Measurements from ENCODE around the gene SAFB2.

Gene SAFB2

GRCh38 chr19:5545984-5546383 is 76.6 kb downstream of the SAFB2 start:
- no peak for DNase-seq (ENCODE audit: low spot score)
- TF ChIP-seq, protein P1, sequence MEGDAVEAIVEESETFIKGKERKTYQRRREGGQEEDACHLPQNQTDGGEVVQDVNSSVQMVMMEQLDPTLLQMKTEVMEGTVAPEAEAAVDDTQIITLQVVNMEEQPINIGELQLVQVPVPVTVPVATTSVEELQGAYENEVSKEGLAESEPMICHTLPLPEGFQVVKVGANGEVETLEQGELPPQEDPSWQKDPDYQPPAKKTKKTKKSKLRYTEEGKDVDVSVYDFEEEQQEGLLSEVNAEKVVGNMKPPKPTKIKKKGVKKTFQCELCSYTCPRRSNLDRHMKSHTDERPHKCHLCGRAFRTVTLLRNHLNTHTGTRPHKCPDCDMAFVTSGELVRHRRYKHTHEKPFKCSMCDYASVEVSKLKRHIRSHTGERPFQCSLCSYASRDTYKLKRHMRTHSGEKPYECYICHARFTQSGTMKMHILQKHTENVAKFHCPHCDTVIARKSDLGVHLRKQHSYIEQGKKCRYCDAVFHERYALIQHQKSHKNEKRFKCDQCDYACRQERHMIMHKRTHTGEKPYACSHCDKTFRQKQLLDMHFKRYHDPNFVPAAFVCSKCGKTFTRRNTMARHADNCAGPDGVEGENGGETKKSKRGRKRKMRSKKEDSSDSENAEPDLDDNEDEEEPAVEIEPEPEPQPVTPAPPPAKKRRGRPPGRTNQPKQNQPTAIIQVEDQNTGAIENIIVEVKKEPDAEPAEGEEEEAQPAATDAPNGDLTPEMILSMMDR (IDR thresholded peaks at IDR 0.05; ENCODE audit: extremely low read depth, missing control alignments), result no peak

DNA sequence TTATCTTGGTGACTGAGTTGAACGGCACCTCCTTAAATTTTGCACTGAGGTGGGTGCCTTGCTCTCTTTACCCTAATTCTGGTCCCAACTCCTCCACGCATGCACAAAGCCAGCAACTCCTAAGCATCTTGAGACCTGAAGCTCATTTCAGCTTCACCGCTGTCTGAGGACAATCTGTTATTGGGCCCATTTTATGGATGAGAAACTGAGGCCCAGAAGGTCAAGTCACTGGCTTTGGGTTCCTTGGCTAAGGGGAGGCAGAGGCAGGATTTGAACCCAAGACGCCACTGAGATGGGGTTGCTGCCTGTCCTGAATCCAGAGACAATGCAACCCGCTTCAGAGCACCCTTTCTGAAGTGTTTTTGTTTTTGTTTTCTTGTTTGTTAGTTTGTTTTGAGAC is 77.5 kb downstream of the SAFB2 start:
- TF ChIP-seq, protein P1 (IDR thresholded peaks at IDR 0.05; ENCODE audit: extremely low read depth, missing control alignments), result no peak
- DNase-seq (ENCODE audit: low spot score), result no peak

DNA sequence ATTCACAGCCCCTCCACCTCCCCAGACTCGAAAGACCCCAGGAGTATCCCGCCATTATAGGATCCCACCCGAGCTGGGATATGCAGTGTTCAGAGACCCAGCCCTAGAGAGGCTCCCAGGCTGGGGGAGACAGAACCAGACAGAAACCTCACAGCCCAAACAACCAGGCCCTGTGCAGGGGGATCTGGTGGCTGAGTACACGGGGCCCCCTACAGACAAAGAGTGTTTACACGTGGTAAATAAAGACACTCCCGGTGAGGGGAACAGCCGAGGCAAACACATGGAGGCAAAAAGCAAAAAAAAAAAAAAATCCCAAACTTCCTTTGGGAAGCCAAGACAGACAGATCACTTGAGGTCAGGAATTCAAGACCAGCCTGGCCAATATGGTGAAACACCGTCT is 79.9 kb downstream of the SAFB2 start:
- DNase-seq (ENCODE audit: low spot score), result no peak

DNA sequence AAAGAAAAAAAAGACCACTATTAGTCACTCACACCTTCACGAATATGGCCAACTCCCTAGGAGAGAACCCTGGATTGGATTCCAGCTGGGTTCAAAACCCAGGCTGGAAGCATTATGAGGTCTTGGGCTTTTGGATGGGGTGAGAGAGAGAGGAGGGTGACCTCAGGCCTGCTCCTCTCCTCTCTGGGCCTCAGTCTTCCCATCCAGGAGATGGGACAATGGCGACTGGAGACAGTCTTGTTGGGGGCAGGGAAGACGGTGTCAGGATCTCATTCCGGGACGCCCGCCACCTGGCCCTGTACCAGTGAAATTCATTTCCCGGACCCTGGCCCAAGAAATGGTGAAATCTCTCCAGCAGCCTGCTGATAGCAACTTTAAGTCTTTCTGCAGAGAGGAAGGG is 81.1 kb downstream of the SAFB2 start:
- no peak for DNase-seq (ENCODE audit: low spot score)
- TF ChIP-seq, protein P1 (IDR thresholded peaks at IDR 0.05; ENCODE audit: extremely low read depth, missing control alignments), result no peak

More for the DNA sequence above, 79.9 kb downstream of the SAFB2 start:
- TF ChIP-seq, protein P1 (IDR thresholded peaks at IDR 0.05; ENCODE audit: extremely low read depth, missing control alignments), result no peak

- TF ChIP-seq, protein P1 (IDR thresholded peaks at IDR 0.05; ENCODE audit: extremely low read depth, missing control alignments), result no peak
- DNase-seq (ENCODE audit: low spot score), result no peak
Observed at GRCh38 chr19:5540208-5540607, 82.4 kb downstream of the SAFB2 start.

GRCh38 chr19:5537870-5538269 is 84.7 kb downstream of the SAFB2 start:
- DNase-seq (ENCODE audit: low spot score), result no peak
- TF ChIP-seq, protein P1 (IDR thresholded peaks at IDR 0.05; ENCODE audit: extremely low read depth, missing control alignments), result no peak

Data from GM20000 (cell line).